Heart left ventricle (tissue), 13 donors: Measurements from ENCODE around the gene C19orf73.

Source experiments
- CTCF ChIP-seq, 12 donors: fragments of 200-600 bp; sonication (generic) in 4 of 12; IDR thresholded peaks; one replicate each; pipeline versions ENCODE4 v1.5.0 to v1.8.0; 2018 to 2022; ENCODE audit warnings: antibody characterized with exemption in 12 of 12, mild to moderate bottlenecking in 5 of 12
- POLR2A ChIP-seq, 2 donors: fragments of 450-650 bp; IDR thresholded peaks; one replicate each; pipeline ENCODE4 v1.6.1; 2017; ENCODE audit warnings: antibody characterized with exemption in 2 of 2, mild to moderate bottlenecking in 2 of 2, moderate library complexity in 2 of 2
- donor health status: ischemic (EF 13 %, LVEDD 7.1; RV severe dilation, severe dysfunction).
- donor health status: DM: no; HTN: yes; CAD: no.
- donor health status: DM: no; HTN: no; CAD: no.
- donor health status: ischemic (EF 25% LVEDD 6.9; RV normal size, moderate dysfunction).
- donor health status: ischemic (EF 25% LVEDD 5.7; RV mildly dilated, moderate dysfunction).
- donor health status: ischemic (EF 35%, LVEDD 5.7; RV mildly dilated, moderate dysfunction).
- donor health status: nonischemic (EF 11% LVEDD 7.7; RV severe dilation, severe dysfunction).
- donor health status: DM: yes; HTN: yes; CAD: no.
- donor health status: PGD.
- donor health status: ischemic (EF 29% LVEDD 5.4; RV normal size, mild dysfunction).
- donor health status: nonischemic (EF 23%, LVEDD 6.1; RV moderate dilation, normal function).

GRCh38 chr19:49071860-49072547 lies 46.9 kb downstream of the C19orf73 start:
- TF ChIP-seq CTCF (IDR thresholded peaks at IDR 0.05) (no peak), POLR2A (IDR thresholded peaks at IDR 0.05) (no peak)
